GM18520 (cell line): ENCODE results near the gene RALGAPA2.
A peak's percentile ranks its signal among the peaks of the same experiment; 100 is the strongest.

ENCODE experiments used
- ATAC-seq: cut with Tn5 transposase; IDR thresholded peaks from one replicate; pipeline ENCODE4 v1.9.1; 2021; ENCODE audit not compliant: unreplicated experiment

RALGAPA2 gene

GRCh38 chr20:20685635-20686034, 26.8 kb downstream of the RALGAPA2 start:
- ATAC-seq: no peak

- ATAC-seq: no peak
Observed at GRCh38 chr20:20683481-20684321, 28.7 kb downstream of the RALGAPA2 start.

GRCh38 chr20:20683020-20683419, 29.4 kb downstream of the RALGAPA2 start:
- no peak for ATAC-seq

- ATAC-seq: no peak
Observed at GRCh38 chr20:20680991-20681508, 31.4 kb downstream of the RALGAPA2 start.

- no peak for ATAC-seq
Observed at GRCh38 chr20:20679316-20679715, 33.1 kb downstream of the RALGAPA2 start.

GRCh38 chr20:20677186-20677585, 35.3 kb downstream of the RALGAPA2 start:
- no peak for ATAC-seq

GRCh38 chr20:20668639-20669038, 43.8 kb downstream of the RALGAPA2 start:
- ATAC-seq: peak; percentile 98

GRCh38 chr20:20666359-20666758, 46.1 kb downstream of the RALGAPA2 start:
- no peak for ATAC-seq

GRCh38 chr20:20665606-20666332, 46.7 kb downstream of the RALGAPA2 start:
- no peak for ATAC-seq

GRCh38 chr20:20664795-20665589, 47.5 kb downstream of the RALGAPA2 start:
- ATAC-seq: peak; percentile 34

GRCh38 chr20:20663841-20664240, 48.6 kb downstream of the RALGAPA2 start:
- no peak for ATAC-seq

- no peak for ATAC-seq
Observed at GRCh38 chr20:20658871-20659431, 53.5 kb downstream of the RALGAPA2 start.

GRCh38 chr20:20658123-20658522, 54.3 kb downstream of the RALGAPA2 start:
- ATAC-seq: no peak

GRCh38 chr20:20657092-20657491, 55.4 kb downstream of the RALGAPA2 start:
- no peak for ATAC-seq

- ATAC-seq: no peak
Observed at GRCh38 chr20:20655883-20656282, 56.6 kb downstream of the RALGAPA2 start.

- no peak for ATAC-seq
Observed at GRCh38 chr20:20649945-20650344, 62.5 kb downstream of the RALGAPA2 start.

- ATAC-seq: no peak
Observed at GRCh38 chr20:20643927-20644326, 68.5 kb downstream of the RALGAPA2 start.

- no peak for ATAC-seq
Observed at GRCh38 chr20:20641783-20642182, 70.7 kb downstream of the RALGAPA2 start.

GRCh38 chr20:20638878-20639277, 73.6 kb downstream of the RALGAPA2 start:
- no peak for ATAC-seq

- no peak for ATAC-seq
Observed at GRCh38 chr20:20637998-20638725, 74.3 kb downstream of the RALGAPA2 start.
